Measurements from ENCODE around the gene CCNJL. TPM values are rescaled to one million over a fixed set of nuclear protein-coding genes. Genes with fewer than 3 reads are reported as not detected.
"Not testable (repeated sequence)": the region's sequence is repeated elsewhere in the genome, so short reads cannot be mapped to it uniquely, and the experiment has no call there.

The CCNJL gene
- total and polyA plus RNA-seq, 8 donors, result 8.6 to 19.6 (median 10.6) TPM

- H3K4me3 ChIP-seq, result no peak overlapping the region
- intact Hi-C loops (cut with DNase I), result no loop called here
- H3K27ac ChIP-seq, result no peak overlapping the region
- H3K27me3 ChIP-seq, result no peaks in the 10 kb centered on the region
- no peak for TF ChIP-seq CTCF (IDR thresholded peaks at IDR 0.05)
- H3K9me3 ChIP-seq, result no peaks in the 10 kb centered on the region
- H3K4me1 ChIP-seq, result no peaks in the 10 kb centered on the region
- peaks cover 0 to 52% of the 10 kb centered on the region in 2 donors for H3K36me3 ChIP-seq
- no peak for ATAC-seq
- DNase-seq, result no peak
Observed at GRCh38 chr5:160252916-160253315, 59.4 kb downstream of the CCNJL start.

- Histone ChIP-seq H3K27ac (no peak overlapping the region), H3K9me3 (no peaks in the 10 kb centered on the region), H3K4me1 (no peaks in the 10 kb centered on the region), H3K27me3 (no peaks in the 10 kb centered on the region), H3K4me3 (no peak overlapping the region), H3K36me3 (peaks cover 0 to 47% of the 10 kb centered on the region in 2 donors)
- DNase-seq (peak in 1 of 4 donors; percentile 36), ATAC-seq (no peak)
- TF ChIP-seq CTCF (IDR thresholded peaks at IDR 0.05), result no peak
- intact Hi-C loops (cut with DNase I), result no loop called here
Observed at GRCh38 chr5:160251406-160252155, 60.8 kb downstream of the CCNJL start.

- Histone ChIP-seq H3K27me3 (no peaks in the 10 kb centered on the region), H3K4me1 (no peaks in the 10 kb centered on the region), H3K4me3 (no peak overlapping the region), H3K36me3 (peaks cover 0 to 41% of the 10 kb centered on the region in 2 donors), H3K9me3 (no peaks in the 10 kb centered on the region), H3K27ac (no peak overlapping the region)
- intact Hi-C loops (cut with DNase I), result no loop called here
- no peak for TF ChIP-seq CTCF (IDR thresholded peaks at IDR 0.05)
- ATAC-seq (no peak), DNase-seq (no peak)
Observed at GRCh38 chr5:160250826-160251225, 61.5 kb downstream of the CCNJL start.

- Histone ChIP-seq H3K4me1 (no peaks in the 10 kb centered on the region), H3K27me3 (no peaks in the 10 kb centered on the region), H3K9me3 (no peaks in the 10 kb centered on the region), H3K27ac (no peak overlapping the region), H3K36me3 (peaks cover 0 to 35% of the 10 kb centered on the region in 2 donors), H3K4me3 (no peak overlapping the region)
- intact Hi-C loops (cut with DNase I), result no loop called here
- ATAC-seq (no peak), DNase-seq (no peak)
- TF ChIP-seq CTCF (IDR thresholded peaks at IDR 0.05), result no peak
Observed at GRCh38 chr5:160250226-160250625, 62.1 kb downstream of the CCNJL start.

- H3K27ac ChIP-seq; ATAC-seq; intact Hi-C loops (cut with DNase I): not testable (repeated sequence)
Observed at GRCh38 chr5:160249570-160249969, 62.8 kb downstream of the CCNJL start.

More at GRCh38 chr5:160249570-160249969, 62.8 kb downstream of the CCNJL start:
- H3K4me3 ChIP-seq, H3K27me3 ChIP-seq, DNase-seq, H3K4me1 ChIP-seq, H3K9me3 ChIP-seq: not testable (repeated sequence)
- H3K36me3 ChIP-seq, result peaks cover 0 to 29% of the 10 kb centered on the region in 2 donors

Data from left lung (tissue), 10 donors.